Measurements from ENCODE around the gene G3BP2.
"Not testable (repeated sequence)": the region's sequence is repeated elsewhere in the genome, so short reads cannot be mapped to it uniquely, and the experiment has no call there.

G3BP2 gene

GRCh38 chr4:75673027-75673958, at the start of gene G3BP2:
G3BP2 (minus strand) TSS chr4:75673411; CDS start chr4:75662025, 11,386 bp downstream.
- peak; percentile 81 to 99 (median 97) for DNase-seq

DNA sequence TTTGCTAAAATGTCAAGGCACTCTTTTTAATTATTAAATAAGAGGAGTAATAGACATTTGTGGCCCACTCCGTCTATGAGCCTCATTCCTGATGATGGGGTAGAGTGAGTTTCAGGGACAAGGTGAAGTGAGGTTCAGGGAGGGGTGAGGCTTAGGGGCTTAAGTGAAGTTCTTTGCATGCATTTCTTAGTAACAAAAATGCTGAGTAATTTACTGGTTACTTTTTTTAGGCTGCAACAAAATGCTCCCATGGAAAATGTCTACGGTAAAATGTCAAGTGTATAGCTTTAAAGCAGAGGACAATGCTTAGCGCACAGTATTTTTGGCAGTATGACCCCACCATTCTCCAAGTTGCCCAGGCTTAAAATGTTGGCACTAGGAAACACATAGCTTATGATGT, 49.2 kb upstream of the G3BP2 start:
- no peak for DNase-seq

- DNase-seq = no peak
Observed at GRCh38 chr4:75718529-75718928, 45.3 kb upstream of the G3BP2 start.

- DNase-seq = no peak
Observed at GRCh38 chr4:75717408-75717807, 44.2 kb upstream of the G3BP2 start.

DNA sequence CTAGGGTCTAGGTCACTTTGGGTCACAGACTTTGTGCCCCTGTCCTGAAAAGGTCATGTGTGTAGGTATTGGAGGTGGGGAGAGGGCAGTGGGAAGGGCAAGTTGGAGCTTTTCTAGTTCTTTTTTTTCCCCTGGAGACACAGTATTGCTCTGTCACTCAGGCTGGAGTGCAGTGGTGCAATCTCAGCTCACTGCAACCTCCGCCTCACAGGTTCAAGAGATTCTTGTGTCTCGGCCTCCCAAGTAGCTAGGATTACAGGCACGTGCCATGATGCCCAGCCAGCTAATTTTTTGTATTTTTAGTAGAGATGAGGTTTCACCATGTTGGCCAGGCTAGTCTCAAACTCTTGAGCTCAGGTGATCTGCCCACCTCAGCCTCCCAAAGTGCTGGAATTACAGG, 42.8 kb upstream of the G3BP2 start:
- DNase-seq = not testable (repeated sequence)

DNA sequence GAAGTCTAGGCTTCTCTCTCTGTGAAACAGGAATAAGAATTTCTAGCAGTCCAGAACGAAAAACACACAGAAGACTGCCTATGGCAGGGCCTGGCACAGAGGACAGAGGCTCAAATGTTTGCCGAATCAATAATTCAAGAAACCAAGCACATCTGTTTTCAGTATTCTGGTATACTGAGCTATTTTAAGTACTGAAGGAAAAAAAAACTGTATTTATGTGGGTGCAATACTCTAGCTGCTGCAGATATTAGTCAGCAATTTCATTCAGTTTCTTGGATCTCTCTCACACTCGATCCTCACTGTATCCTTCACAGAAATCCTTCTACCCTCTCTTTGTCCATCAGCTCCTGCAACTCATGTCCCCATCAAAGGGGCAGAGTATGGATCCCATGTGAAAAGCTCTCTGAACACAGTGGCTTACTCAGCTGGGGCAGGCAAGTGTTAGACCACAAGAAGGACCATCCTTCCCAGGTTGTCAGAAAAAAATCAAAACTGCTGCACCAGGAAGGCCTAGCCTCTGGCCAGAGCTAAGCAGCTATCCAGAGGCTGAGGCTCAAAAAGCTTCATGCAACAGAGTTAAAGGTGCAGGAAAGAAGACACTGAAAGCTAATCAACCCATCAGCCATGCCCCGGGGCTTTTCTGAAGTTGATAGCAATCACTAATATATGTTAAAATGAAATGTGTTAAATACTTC, 42.0 kb upstream of the G3BP2 start:
- DNase-seq = peak in 4 of 56 donors; percentile 2 to 19 (median 9)

DNA sequence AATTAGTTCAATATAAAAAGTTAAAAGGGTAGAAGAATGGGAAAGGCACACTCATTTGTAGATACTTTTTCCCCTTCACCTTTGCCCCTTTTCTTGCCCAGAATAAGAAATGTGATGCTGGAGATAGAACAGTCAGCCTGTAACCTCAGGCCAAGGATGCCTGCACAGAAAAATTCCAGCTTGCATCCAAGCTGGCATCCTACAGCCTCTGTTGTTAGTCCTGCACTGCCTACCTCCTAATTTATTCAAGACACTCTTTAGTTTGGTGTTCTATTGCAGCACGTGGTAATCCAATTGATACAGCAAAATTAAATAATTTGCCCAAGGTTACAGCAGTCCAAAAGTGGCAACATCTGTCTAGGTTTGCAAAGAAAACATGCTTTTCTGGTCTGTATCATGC, 41.5 kb upstream of the G3BP2 start:
- no peak for DNase-seq

DNA sequence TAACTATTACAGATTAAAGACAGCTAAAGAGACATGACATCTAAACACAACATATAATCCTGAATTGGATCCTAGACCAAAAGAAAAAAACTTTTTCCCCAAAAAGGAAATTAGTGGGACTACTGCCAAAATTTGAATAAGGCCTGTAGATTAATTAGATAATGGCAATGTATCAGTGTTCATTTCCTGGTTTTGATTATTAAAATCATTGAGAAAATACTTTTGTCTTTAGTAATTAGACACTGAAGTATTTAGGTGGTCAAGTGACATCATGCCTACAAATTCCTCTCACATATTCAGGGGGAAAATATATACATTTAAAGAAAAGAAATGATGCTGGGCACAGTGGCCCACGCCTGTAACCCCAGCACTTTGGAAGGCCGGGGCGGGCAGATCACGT, 40.8 kb upstream of the G3BP2 start:
- no peak for DNase-seq

DNA sequence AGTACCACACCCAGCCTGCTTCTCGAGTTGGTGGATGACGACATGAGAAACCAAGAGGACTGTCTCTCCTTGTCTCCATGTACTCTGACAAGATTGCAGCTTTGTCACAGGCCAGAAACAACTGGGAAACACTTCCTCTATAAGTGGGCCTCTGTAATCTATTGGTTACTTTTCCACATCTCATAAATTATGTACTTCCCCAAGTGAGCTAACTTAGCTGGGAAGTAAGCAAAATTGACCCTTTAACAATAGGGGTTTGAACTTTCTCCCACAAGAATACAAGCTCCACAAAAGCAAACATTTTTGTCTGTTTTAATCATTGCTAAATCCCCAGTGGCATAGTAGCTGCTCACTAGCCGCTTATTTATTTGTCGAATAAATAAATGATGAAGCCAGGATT, 37.0 kb upstream of the G3BP2 start:
- no peak for DNase-seq

GRCh38 chr4:75708218-75708691, 35.0 kb upstream of the G3BP2 start:
- DNase-seq = no peak

DNA sequence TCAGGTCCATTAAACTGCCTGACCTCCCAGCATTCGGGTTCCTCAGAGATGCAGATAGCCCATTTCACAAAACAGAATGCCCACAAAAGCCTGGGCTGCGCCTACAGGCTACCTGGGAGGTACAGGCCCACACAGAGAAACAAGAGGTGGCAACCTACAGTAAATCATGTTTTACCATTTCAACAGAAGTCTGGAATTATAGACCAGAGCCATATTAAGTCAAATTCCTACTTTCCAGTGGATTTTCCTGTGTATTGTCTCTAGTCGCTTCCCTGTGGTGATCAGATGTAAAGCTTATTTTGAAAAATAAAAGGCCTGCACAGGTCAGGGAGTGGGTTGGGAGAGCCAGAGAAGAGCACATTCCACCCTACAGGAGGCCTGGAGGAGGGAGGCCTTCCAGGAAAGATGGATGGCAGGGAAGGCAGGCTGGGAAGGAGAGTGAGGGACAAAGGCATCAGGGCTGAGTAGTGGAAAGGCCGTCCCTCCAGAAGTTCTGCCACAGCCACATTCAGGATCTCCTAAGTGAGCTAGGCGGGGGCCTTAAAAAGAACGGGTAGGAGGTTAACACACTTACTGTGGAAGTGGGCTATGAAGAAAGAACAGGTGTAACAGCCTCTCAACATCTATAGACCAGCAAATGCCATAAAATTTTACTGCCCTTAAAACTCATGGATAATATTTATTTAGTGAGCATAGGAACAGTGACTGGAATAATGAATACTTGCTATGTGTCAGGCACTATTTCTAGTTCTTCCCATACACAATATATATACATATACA, 32.2 kb upstream of the G3BP2 start:
- DNase-seq = no peak

DNA sequence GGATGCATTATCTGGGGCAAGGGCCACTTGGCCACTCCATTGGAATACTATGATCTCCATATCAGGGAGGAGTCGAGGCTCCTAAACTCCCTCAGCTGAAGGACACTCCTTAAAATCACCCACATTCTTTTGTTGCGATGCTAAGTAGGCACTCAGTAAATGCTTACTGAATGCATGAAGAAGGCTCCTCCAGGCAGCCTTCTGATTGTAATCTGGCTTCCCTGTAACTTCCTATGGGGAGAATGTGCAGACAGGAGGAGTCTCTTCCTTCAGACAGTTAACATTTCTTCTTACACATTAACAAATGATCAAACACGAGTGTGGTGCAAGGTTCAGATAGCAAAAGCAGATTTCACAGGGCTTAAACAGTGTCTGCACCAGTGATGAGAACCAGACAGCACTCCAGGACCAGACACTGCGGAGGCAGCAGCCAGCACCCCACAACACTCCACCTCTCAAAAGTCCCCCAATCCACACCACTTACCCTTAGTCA, 29.8 kb upstream of the G3BP2 start:
- no peak for DNase-seq

DNA sequence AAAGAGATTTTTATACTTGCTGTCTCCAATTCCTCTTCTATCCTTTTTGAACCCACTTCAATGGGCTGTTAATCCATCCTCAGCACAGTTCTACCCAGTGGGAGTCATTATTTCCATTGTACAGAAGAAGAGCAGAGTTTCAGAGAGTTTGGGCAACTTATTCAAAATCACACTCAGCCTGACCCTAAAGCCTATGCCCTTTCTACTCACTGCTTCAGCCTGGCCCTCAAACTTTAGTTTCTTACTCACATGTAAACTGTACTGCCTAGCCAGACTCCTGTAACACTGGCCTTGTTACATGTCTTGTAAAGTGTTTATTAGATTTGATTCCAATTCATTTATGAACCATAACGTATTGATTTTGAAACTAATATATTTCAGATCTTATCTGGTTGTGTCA, 26.1 kb upstream of the G3BP2 start:
- DNase-seq = no peak

DNA sequence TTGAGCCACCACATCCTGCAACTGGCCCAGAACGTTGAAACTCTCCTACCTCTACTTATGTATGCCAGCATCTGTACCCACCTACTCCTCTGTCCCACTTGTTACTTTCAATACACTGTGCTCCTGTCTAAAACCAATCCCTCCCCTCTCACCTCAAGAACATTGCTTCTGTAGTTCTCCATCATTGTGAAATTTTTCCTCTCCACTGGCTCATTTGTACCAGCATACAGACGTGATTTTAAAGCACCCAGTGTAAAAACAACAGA, 25.7 kb upstream of the G3BP2 start:
- no peak for DNase-seq

GRCh38 chr4:75698162-75698962, 25.2 kb upstream of the G3BP2 start:
- peak in 1 of 56 donors; percentile 10 for DNase-seq

GRCh38 chr4:75696581-75696980, 23.4 kb upstream of the G3BP2 start:
- no peak for DNase-seq

DNA sequence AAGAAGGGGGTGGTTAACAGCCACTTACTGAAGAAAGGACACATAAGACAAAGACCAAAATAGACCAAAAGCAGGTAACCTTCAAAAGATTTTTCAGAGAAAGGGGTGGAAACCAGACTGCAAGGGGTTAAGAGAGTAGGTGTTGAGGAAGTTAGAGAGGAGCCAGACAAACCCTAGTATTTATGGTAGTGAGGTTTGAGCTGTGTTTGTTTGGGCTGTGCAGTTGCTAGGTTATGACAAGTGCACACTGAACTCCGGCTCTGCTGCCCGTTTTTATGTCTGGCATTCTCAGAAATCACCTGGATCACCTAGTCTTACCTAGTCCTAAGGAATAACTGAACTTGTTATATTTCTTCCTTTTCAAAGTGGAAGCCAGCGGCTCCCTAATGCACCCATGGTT, 22.9 kb upstream of the G3BP2 start:
- no peak for DNase-seq

DNA sequence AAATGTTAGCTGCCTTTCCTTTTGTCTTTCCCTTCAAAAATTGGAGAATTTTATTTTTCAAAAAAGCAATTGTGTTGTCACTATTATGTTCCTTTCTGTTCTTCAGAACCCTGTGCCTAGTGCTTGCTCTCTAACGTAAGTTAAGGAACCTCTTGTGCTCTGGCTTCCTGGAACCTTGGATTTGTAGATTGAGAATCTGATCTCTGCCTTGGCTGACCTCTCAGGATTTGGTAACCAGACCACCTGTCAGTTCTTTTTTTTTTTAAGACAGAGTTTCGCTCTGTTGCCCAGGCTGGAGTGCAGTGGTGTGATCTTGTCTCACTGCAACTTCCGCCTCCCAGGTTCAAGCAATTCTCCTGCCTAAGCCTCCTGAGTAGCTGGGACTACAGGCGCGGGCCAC, 18.9 kb upstream of the G3BP2 start:
- DNase-seq = not testable (repeated sequence)

- DNase-seq = not testable (repeated sequence)
Observed at GRCh38 chr4:75687125-75687524, 13.9 kb upstream of the G3BP2 start.

- DNase-seq = no peak
Observed at GRCh38 chr4:75686346-75686745, 13.1 kb upstream of the G3BP2 start.
